AG04450 (cell line): Measurements from ENCODE around the gene FBXW7. TPM values are rescaled to one million over a fixed set of nuclear protein-coding genes. Genes with fewer than 3 reads are reported as not detected.

Experiments used
- CTCF ChIA-PET: fragments of 300-600, 350-600 bp; formaldehyde crosslinking; extraction: SDS; loops from one replicate; lab custom pipeline; 2022; ENCODE audit warnings: antibody characterized with exemption, inconsistent platforms; lab: Charles Lee
- POLR2A ChIA-PET: fragments of 350-600 bp; formaldehyde crosslinking; extraction: SDS; loops from one replicate; lab custom pipeline; 2021; ENCODE audit warnings: antibody characterized with exemption, inconsistent platforms; lab: Yijun Ruan, JAX
- DNase-seq: peaks from one replicate; pipeline ENCODE4 v3.0.0-alpha.2; 2011; ENCODE audit warnings: low read depth, low spot score
- H3K27ac ChIP-seq: one replicate; pipeline ENCODE4 v1.5.1; 2012; ENCODE audit warnings: low read depth, low read length, control low read depth
- H3K27me3 ChIP-seq: one replicate; pipeline ENCODE4 v1.6.0; 2012; ENCODE audit warnings: low read length; ENCODE audit not compliant: control insufficient read depth, insufficient read depth
- H3K4me3 ChIP-seq: 2 replicates; pipeline ENCODE4 v1.5.1; 2011; ENCODE audit warnings: mild to moderate bottlenecking, low read depth, low read length, control low read depth
- H3K9me3 ChIP-seq: 2 replicates; pipeline ENCODE4 v1.5.1; 2012; ENCODE audit warnings: low read length; ENCODE audit not compliant: control insufficient read depth, insufficient read depth
- CTCF ChIP-seq: IDR thresholded peaks from 2 replicates; pipeline ENCODE4 v1.5.1; 2011; ENCODE audit warnings: low read depth, low read length, control low read depth, inconsistent platforms
- polyA plus RNA-seq: library from polyadenylated mRNA; depleted of rRNA; stranded (reverse); fragments of >200 nt; gene quantifications from 2 replicates; pipeline ENCODE4 v1.2.3, GENCODE V29; 2011

FBXW7 gene
- polyA plus RNA-seq, 1 experiment: 16.3 TPM

GRCh38 chr4:152346526-152346925 lies 189.4 kb downstream of the FBXW7 start:
- no peaks in the 10 kb centered on the region for H3K27me3 ChIP-seq
- no peak overlapping the region for H3K4me3 ChIP-seq
- H3K27ac ChIP-seq: no peak overlapping the region
- no peaks in the 10 kb centered on the region for H3K9me3 ChIP-seq
- ChIA-PET POLR2A (no interaction called here), CTCF (no interaction called here)
- no peak for DNase-seq
- no peak for TF ChIP-seq CTCF

DNA sequence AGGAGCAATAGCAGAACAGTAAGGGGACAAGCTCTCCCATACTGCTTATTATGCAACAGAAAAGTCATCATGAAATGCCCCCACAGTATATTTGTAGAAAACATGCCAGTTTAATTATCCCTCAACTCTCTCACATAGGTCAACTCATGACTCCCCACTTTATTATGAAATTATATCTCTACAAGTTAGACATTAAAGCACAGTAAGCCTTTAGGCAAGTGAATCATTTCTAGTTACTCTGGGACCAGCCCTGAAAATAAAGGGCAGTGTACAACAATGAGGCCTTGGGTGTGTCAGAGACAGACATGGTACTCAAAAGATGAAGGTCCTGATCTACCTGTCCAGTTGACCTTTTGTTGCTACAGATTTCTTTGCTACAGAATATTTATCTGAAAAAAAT lies 191.9 kb downstream of the FBXW7 start:
- CTCF ChIA-PET: no interaction called here
- DNase-seq: no peak
- Histone ChIP-seq H3K9me3 (no peaks in the 10 kb centered on the region), H3K27me3 (no peaks in the 10 kb centered on the region), H3K4me3 (no peak overlapping the region), H3K27ac (no peak overlapping the region)
- POLR2A ChIA-PET: no interaction called here
- no peak for TF ChIP-seq CTCF

DNA sequence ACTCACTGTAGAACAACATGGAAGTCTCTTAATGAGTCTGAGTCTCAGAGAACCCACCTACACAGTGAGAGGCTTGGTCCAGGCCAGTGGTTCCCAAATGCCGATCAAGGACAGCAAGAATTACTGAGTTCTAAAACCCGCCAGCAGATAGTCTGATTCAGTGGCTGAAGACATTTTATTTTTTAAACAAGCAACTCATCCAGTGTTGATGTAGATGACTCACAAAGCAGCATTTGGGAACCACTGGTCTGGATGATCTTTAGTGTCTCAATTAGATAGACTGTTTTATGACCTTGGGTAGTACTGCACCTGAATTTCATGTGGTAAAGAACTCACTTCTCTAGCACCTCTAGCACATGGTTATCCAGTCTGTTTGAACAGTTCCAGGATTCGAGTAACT lies 193.6 kb downstream of the FBXW7 start:
- no peak for DNase-seq
- Histone ChIP-seq H3K9me3 (no peaks in the 10 kb centered on the region), H3K27me3 (no peaks in the 10 kb centered on the region), H3K4me3 (no peak overlapping the region), H3K27ac (no peak overlapping the region)
- POLR2A ChIA-PET: no interaction called here
- CTCF ChIA-PET: no interaction called here
- TF ChIP-seq CTCF: no peak

DNA sequence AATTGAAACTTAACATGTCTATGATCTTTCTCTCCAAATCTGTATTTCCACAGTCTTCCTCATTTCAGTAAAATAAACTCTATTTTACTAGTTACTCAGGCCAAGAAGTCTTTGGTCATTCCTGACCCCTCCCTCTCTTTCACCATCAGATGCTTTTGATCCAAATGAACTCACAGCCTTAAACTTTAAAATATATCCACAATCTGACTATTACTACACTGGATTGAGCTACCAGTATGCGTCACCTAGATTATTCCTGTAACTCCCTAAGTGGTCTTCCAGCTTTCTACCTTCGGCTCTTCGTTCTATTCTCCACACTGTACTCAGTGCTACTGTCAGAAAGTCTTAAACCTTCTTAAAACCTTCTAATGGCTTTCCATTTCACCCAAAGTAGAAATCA lies 195.1 kb downstream of the FBXW7 start:
- H3K27ac ChIP-seq: no peak overlapping the region
- H3K9me3 ChIP-seq: no peaks in the 10 kb centered on the region
- POLR2A ChIA-PET: no interaction called here
- DNase-seq: no peak
- H3K4me3 ChIP-seq: no peak overlapping the region
- no peaks in the 10 kb centered on the region for H3K27me3 ChIP-seq
- TF ChIP-seq CTCF: no peak
- CTCF ChIA-PET: no interaction called here

DNA sequence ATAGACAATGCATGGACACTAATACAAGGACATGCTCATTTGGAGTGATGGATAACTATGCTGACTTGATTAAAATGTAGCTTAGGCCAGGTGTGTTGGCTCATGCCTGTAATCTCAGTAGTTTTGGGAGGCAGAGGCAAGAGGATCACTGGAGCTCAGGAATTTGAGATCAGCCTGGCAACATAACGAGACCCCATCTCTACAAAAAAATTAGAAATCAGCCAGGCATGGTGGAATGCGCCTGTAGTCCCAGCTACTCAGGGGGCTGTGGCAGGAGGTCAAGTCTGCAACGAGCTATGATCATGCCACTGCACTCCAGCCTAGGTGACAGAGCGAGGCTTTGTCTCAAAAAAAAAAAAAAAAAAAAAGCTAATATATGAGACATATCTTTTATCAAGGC lies 196.3 kb downstream of the FBXW7 start:
- no peak overlapping the region for H3K27ac ChIP-seq
- no peak overlapping the region for H3K4me3 ChIP-seq
- POLR2A ChIA-PET: no interaction called here
- no peaks in the 10 kb centered on the region for H3K9me3 ChIP-seq
- H3K27me3 ChIP-seq: no peaks in the 10 kb centered on the region
- no peak for TF ChIP-seq CTCF
- DNase-seq: no peak
- CTCF ChIA-PET: no interaction called here
